T47D (cell line): ENCODE results near the gene ANKRD12.

Source experiments
- DNase-seq, 2 experiments: peaks; one replicate each; pipeline versions ENCODE4 v3.0.0 to v3.0.0-alpha.2; 2011 to 2012; ENCODE audit warnings: low read depth in 1 of 2, low spot score in 1 of 2
- JUND ChIP-seq: IDR thresholded peaks from 2 replicates; pipeline ENCODE4 v1.6.1; 2012; ENCODE audit warnings: low read depth
- in situ Hi-C: cut with HindIII; loops from 2 replicates; pipeline ENCODE4 v1.10.0; 2016; ENCODE audit warnings: low sequenced_read_pairs, low pct_unique_long_range_greater_than_20kb

The ANKRD12 gene

GRCh38 chr18:9135912-9136314 lies 668 bp upstream of the ANKRD12 start:
- TF ChIP-seq JUND, result no peak
- in situ Hi-C loops, result no loop called here
- DNase-seq, result peak; percentile 31 to 71

GRCh38 chr18:9137168-9138066 lies 836 bp downstream of the ANKRD12 start:
- no peak for TF ChIP-seq JUND
- in situ Hi-C loops, result no loop called here
- DNase-seq, result peak; percentile 51 to 71

GRCh38 chr18:9139400-9140039 lies 2.9 kb downstream of the ANKRD12 start:
- no peak for TF ChIP-seq JUND
- in situ Hi-C loops, result no loop called here
- no peak for DNase-seq

GRCh38 chr18:9140381-9140780 lies 3.8 kb downstream of the ANKRD12 start:
- in situ Hi-C loops, result no loop called here
- no peak for TF ChIP-seq JUND
- DNase-seq, result no peak

GRCh38 chr18:9140984-9141383 lies 4.4 kb downstream of the ANKRD12 start:
- no peak for DNase-seq
- no peak for TF ChIP-seq JUND
- in situ Hi-C loops, result no loop called here

GRCh38 chr18:9146224-9146623 lies 9.6 kb downstream of the ANKRD12 start:
- DNase-seq, result no peak
- in situ Hi-C loops, result no loop called here
- TF ChIP-seq JUND, result no peak

- TF ChIP-seq JUND, result no peak
- DNase-seq, result peak; percentile 22 to 70
- in situ Hi-C loops, result no loop called here
These were observed 11.0 kb downstream of the ANKRD12 start for GRCh38 chr18:9147440-9148202.

GRCh38 chr18:9148203-9148552 lies 11.6 kb downstream of the ANKRD12 start:
- in situ Hi-C loops, result no loop called here

GRCh38 chr18:9150121-9150520 lies 13.5 kb downstream of the ANKRD12 start:
- no peak for TF ChIP-seq JUND

More at GRCh38 chr18:9148203-9148552, 11.6 kb downstream of the ANKRD12 start:
- no peak for TF ChIP-seq JUND
- no peak for DNase-seq

GRCh38 chr18:9153256-9153655 lies 16.7 kb downstream of the ANKRD12 start:
- in situ Hi-C loops, result no loop called here
- DNase-seq, result no peak
- no peak for TF ChIP-seq JUND

More at GRCh38 chr18:9150121-9150520, 13.5 kb downstream of the ANKRD12 start:
- in situ Hi-C loops, result no loop called here
- DNase-seq, result no peak

- in situ Hi-C loops, result no loop called here
- no peak for DNase-seq
These were observed 20.1 kb downstream of the ANKRD12 start for GRCh38 chr18:9156604-9157249.

GRCh38 chr18:9157806-9158205 lies 21.2 kb downstream of the ANKRD12 start:
- in situ Hi-C loops, result no loop called here
- TF ChIP-seq JUND, result no peak
- no peak for DNase-seq

More at GRCh38 chr18:9156604-9157249, 20.1 kb downstream of the ANKRD12 start:
- TF ChIP-seq JUND, result no peak
